H9 (cell line): ENCODE data around the gene SDF2L1. TPM values are rescaled to one million over a fixed set of nuclear protein-coding genes. Genes with fewer than 3 reads are reported as not detected.

Experiments
- DNase-seq: peaks from one replicate; pipeline ENCODE4 v3.0.0-alpha.2; 2017
- H2AFZ ChIP-seq: one replicate; pipeline ENCODE4 v1.6.1; 2013; ENCODE audit warnings: mild to moderate bottlenecking, low read length, control low read depth, moderate library complexity
- H2AK5ac ChIP-seq: 2 replicates; pipeline ENCODE4 v1.6.1; 2013; ENCODE audit warnings: low read length, control low read depth, mixed read lengths; ENCODE audit not compliant: insufficient read length
- H2BK120ac ChIP-seq: one replicate; pipeline ENCODE4 v1.6.1; 2013; ENCODE audit warnings: low read depth, mild to moderate bottlenecking, low read length, control low read depth, inconsistent platforms; ENCODE audit not compliant: poor library complexity, severe bottlenecking
- H2BK12ac ChIP-seq: 2 replicates; pipeline ENCODE4 v1.6.1; 2013; ENCODE audit warnings: low read length, control low read depth, mixed read lengths, low read depth; ENCODE audit not compliant: insufficient read length
- H2BK15ac ChIP-seq: 2 replicates; pipeline ENCODE4 v1.6.1; 2013; ENCODE audit warnings: low read depth, low read length, control low read depth
- H2BK20ac ChIP-seq: one replicate; pipeline ENCODE4 v1.6.1; 2013; ENCODE audit warnings: low read depth, mild to moderate bottlenecking, low read length, control low read depth, inconsistent platforms; ENCODE audit not compliant: poor library complexity, severe bottlenecking
- H2BK5ac ChIP-seq: 2 replicates; pipeline ENCODE4 v1.6.1; 2013; ENCODE audit warnings: low read length, control low read depth, mixed read lengths; ENCODE audit not compliant: insufficient read length
- H3K14ac ChIP-seq: 2 replicates; pipeline ENCODE4 v1.6.1; 2013; ENCODE audit warnings: low read length, control low read depth; ENCODE audit not compliant: insufficient read depth
- H3K18ac ChIP-seq: 2 replicates; pipeline ENCODE4 v1.6.1; 2013; ENCODE audit warnings: low read depth, mild to moderate bottlenecking, mixed read lengths, low read length, control low read depth; ENCODE audit not compliant: insufficient read length
- H3K23ac ChIP-seq: 2 replicates; pipeline ENCODE4 v1.6.1; 2013; ENCODE audit warnings: low read length, control low read depth, mixed read lengths, low read depth; ENCODE audit not compliant: insufficient read length
- H3K23me2 ChIP-seq: 2 replicates; pipeline ENCODE4 v1.6.1; 2013; ENCODE audit warnings: low read depth, mild to moderate bottlenecking, mixed read lengths, low read length, control low read depth; ENCODE audit not compliant: insufficient read length, poor library complexity, severe bottlenecking
- H3K27ac ChIP-seq: 2 replicates; pipeline ENCODE4 v1.5.1; 2013; ENCODE audit warnings: low read length, control low read depth, mixed read lengths, low read depth; ENCODE audit not compliant: insufficient read length
- H3K27me3 ChIP-seq: 2 replicates; pipeline ENCODE4 v1.6.1; 2013; ENCODE audit warnings: low read length, control low read depth, inconsistent platforms; ENCODE audit not compliant: insufficient read depth
- H3K4ac ChIP-seq: 2 replicates; pipeline ENCODE4 v1.6.1; 2013; ENCODE audit warnings: low read depth, mild to moderate bottlenecking, control low read depth, inconsistent platforms, low read length, moderate library complexity
- H3K4me1 ChIP-seq: 2 replicates; pipeline ENCODE4 v1.6.1; 2013; ENCODE audit warnings: low read length, control low read depth, inconsistent platforms; ENCODE audit not compliant: insufficient read depth
- H3K4me2 ChIP-seq: 2 replicates; pipeline ENCODE4 v1.6.1; 2013; ENCODE audit warnings: low read length, control low read depth, mixed read lengths; ENCODE audit not compliant: insufficient read length, insufficient read depth
- H3K56ac ChIP-seq: 2 replicates; pipeline ENCODE4 v1.6.1; 2013; ENCODE audit warnings: low read depth, mild to moderate bottlenecking, mixed read lengths, low read length, control low read depth; ENCODE audit not compliant: insufficient read length
- H3K79me1 ChIP-seq: 2 replicates; pipeline ENCODE4 v1.6.1; 2013; ENCODE audit warnings: low read depth, mild to moderate bottlenecking, moderate library complexity, low read length, control low read depth, inconsistent platforms; ENCODE audit not compliant: insufficient read depth, poor library complexity, severe bottlenecking
- H3K79me2 ChIP-seq: 2 replicates; pipeline ENCODE4 v1.6.1; 2013; ENCODE audit warnings: low read length, control low read depth, inconsistent platforms; ENCODE audit not compliant: insufficient read depth
- H3K9ac ChIP-seq: 2 replicates; pipeline ENCODE4 v1.6.1; 2013; ENCODE audit warnings: low read length, control low read depth, mixed read lengths; ENCODE audit not compliant: insufficient read length; ENCODE audit errors: extremely low read depth
- H3K9me3 ChIP-seq: one replicate; pipeline ENCODE4 v1.6.1; 2013; ENCODE audit warnings: low read depth, low read length, inconsistent platforms; ENCODE audit not compliant: control insufficient read depth
- H3T11ph ChIP-seq: one replicate; pipeline ENCODE4 v1.6.1; 2013; ENCODE audit warnings: mild to moderate bottlenecking, low read length, control low read depth, inconsistent platforms
- H4K20me1 ChIP-seq: one replicate; pipeline ENCODE4 v1.6.1; 2013; ENCODE audit not compliant: control insufficient read depth, insufficient read length, insufficient read depth
- H4K5ac ChIP-seq: 2 replicates; pipeline ENCODE4 v1.6.1; 2013; ENCODE audit warnings: low read depth, mild to moderate bottlenecking, mixed read lengths, low read length, control low read depth; ENCODE audit not compliant: insufficient read length
- H4K8ac ChIP-seq: replicated peaks from 2 replicates; pipeline ENCODE4 v1.6.1; 2013; ENCODE audit warnings: low read length, control low read depth, mixed read lengths, low read depth; ENCODE audit not compliant: insufficient read length
- H4K91ac ChIP-seq: 2 replicates; pipeline ENCODE4 v1.6.1; 2013; ENCODE audit warnings: low read depth, mild to moderate bottlenecking, moderate library complexity, mixed read lengths, low read length, control low read depth; ENCODE audit not compliant: insufficient read length
- H3K27ac Mint-ChIP-seq, 3 experiments: 2 replicates in 2 of 3; 3 replicates in 1 of 3; pipeline ENCODE4 v1.8.0; 2020 to 2021; ENCODE audit warnings: mixed read lengths in 3 of 3, mild to moderate bottlenecking in 1 of 3, moderate library complexity in 1 of 3
- H3K27me3 Mint-ChIP-seq: 2 replicates; pipeline ENCODE4 v1.8.0; 2021; ENCODE audit warnings: low read depth, mild to moderate bottlenecking, moderate library complexity, mixed read lengths
- H3K36me3 Mint-ChIP-seq, 3 experiments: 2 replicates in 2 of 3; 3 replicates in 1 of 3; pipeline ENCODE4 v1.8.0; 2020 to 2021; ENCODE audit warnings: low read depth in 3 of 3, mixed read lengths in 3 of 3; ENCODE audit not compliant: insufficient read depth in 1 of 3
- H3K4me1 Mint-ChIP-seq, 2 experiments: 2 replicates each; pipeline ENCODE4 v1.8.0; 2020; ENCODE audit warnings: mixed read lengths in 2 of 2
- H3K4me3 Mint-ChIP-seq, 2 experiments: 2 replicates in 1 of 2; 3 replicates in 1 of 2; pipeline ENCODE4 v1.8.0; 2020 to 2021; ENCODE audit warnings: mild to moderate bottlenecking in 2 of 2, mixed read lengths in 2 of 2, moderate library complexity in 1 of 2
- H3K9me3 Mint-ChIP-seq, 2 experiments: 2 replicates in 1 of 2; 3 replicates in 1 of 2; pipeline ENCODE4 v1.8.0; 2020; ENCODE audit warnings: mild to moderate bottlenecking in 2 of 2, mixed read lengths in 2 of 2, moderate library complexity in 1 of 2
- CTCF ChIP-seq: fragments of 200-600 bp; sonication (generic); conservative IDR thresholded peaks from 3 replicates; pipeline ENCODE4 v1.8.0; 2021; ENCODE audit warnings: antibody characterized with exemption, mild to moderate bottlenecking
- WGBS: extraction: QIAGEN DNeasy Blood & Tissue Kit; methylation state at CpG from one replicate; pipeline ENCODE4 v1.1.7; 2013; ENCODE audit warnings: missing lambda C conversion rate, low lambda C conversion rate, mixed read lengths; ENCODE audit not compliant: insufficient read length; ENCODE audit errors: extremely low coverage; 5-methylcytosine and 5-hydroxymethylcytosine counted together
- total RNA-seq: library from RNA; stranded (reverse); gene quantifications from 2 replicates; pipeline ENCODE4 v1.2.1, GENCODE V29; 2021

The SDF2L1 gene
- total RNA-seq, 1 experiment from 2014 or later, result 36.0 TPM

- Histone ChIP-seq H4K5ac (no peak overlapping the region), H3K79me1 (no peaks in the 10 kb centered on the region), H3K23me2 (no peaks in the 10 kb centered on the region), H2BK20ac (no peak overlapping the region), H2BK12ac (no peak overlapping the region), H3K14ac (no peak overlapping the region), H3K27me3 (no peaks in the 10 kb centered on the region), H3K4me2 (no peak overlapping the region), H3K23ac (no peak overlapping the region), H3K4me1 (no peaks in the 10 kb centered on the region), H4K20me1 (no peaks in the 10 kb centered on the region), H3K18ac (no peak overlapping the region), H2BK15ac (no peak overlapping the region), H3K56ac (no peak overlapping the region), H4K91ac (no peak overlapping the region), H2BK5ac (no peak overlapping the region), H3K4ac (no peak overlapping the region), H2BK120ac (no peak overlapping the region), H2AK5ac (no peak overlapping the region), H3T11ph (no peak overlapping the region), H3K27ac (no peak overlapping the region), H3K9me3 (no peaks in the 10 kb centered on the region), H2AFZ (no peak overlapping the region), H4K8ac (no peak overlapping the region), H3K9ac (no peak overlapping the region), H3K79me2 (peaks cover 9% of the 10 kb centered on the region; the same call in 1 of the 2 replicates)
- no peaks in the 10 kb centered on the region; the same call in 1 of the 2 replicates for H3K27me3 Mint-ChIP-seq
- H3K4me3 Mint-ChIP-seq, result no peak overlapping the region
- no peak for DNase-seq
- H3K27ac Mint-ChIP-seq, result peak overlapping the region; percentile 3 to 40 (median 5); a peak in 2 of 7 replicates
- peaks cover 39 to 67% (median 51%) of the 10 kb centered on the region in 3 experiments; a peak in 6 of 7 replicates for H3K36me3 Mint-ChIP-seq
- no peaks in the 10 kb centered on the region for H3K9me3 Mint-ChIP-seq
- WGBS, result no CpG with 5 or more reads among the region's 4 CpGs
- no peaks in the 10 kb centered on the region; a peak in 1 of 4 replicates for H3K4me1 Mint-ChIP-seq
- TF ChIP-seq CTCF, result no peak
These were observed 30.7 kb upstream of the SDF2L1 start for GRCh38 chr22:21611210-21611977.
